LNCAP (cell line): ENCODE results near the gene CPM.

ENCODE experiments used
- CTCF ChIP-seq: fragments of 450-650 bp; IDR thresholded peaks from 2 replicates; pipeline ENCODE4 v1.5.1; 2017; ENCODE audit warnings: mild to moderate bottlenecking

CPM gene

GRCh38 chr12:68913682-68914081 is 19.3 kb downstream of the CPM start:
- no peak for TF ChIP-seq CTCF

DNA sequence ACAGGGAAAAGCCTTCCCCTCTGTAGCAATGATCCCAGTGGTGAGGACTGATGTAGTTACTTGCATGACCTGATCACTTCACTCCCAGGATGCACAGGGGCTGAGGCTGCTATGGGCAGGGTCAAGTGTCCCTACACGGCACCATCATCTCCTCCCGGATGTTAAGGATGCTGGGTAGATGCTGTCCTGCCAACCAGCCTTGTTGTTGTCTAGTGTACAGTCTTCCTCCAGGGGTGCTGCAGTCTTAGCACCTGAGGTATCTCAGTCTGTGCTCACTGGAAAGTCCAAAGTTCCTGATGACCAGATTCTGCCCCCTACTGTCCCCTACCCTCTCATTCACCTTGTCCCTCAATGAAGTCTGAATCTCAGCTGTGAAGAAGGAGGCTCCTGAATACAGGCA is 20.1 kb downstream of the CPM start:
- TF ChIP-seq CTCF, result no peak

GRCh38 chr12:68911197-68911718 is 21.7 kb downstream of the CPM start:
- TF ChIP-seq CTCF, result no peak

GRCh38 chr12:68910128-68910527 is 22.8 kb downstream of the CPM start:
- no peak for TF ChIP-seq CTCF

GRCh38 chr12:68908076-68908475 is 24.9 kb downstream of the CPM start:
- TF ChIP-seq CTCF, result no peak

DNA sequence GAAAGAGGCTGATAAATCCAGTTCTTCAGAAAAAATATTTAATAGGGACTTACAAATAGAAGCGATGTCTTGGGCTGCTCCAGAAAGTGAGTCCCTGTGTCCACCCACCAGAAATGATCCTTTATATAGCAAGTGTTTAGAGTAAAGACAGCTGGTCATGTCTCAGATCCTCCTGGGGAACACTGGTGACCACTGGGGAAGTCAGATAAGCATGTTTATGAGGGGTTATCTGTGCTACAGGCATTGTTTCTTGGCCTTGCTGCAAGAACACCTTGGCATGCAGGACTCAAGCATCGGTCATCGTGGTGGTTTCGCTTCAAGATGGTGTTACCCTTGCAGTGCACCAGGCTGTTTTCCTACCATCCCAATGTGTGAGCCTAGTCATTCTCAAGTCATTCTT is 27.2 kb downstream of the CPM start:
- TF ChIP-seq CTCF, result no peak

DNA sequence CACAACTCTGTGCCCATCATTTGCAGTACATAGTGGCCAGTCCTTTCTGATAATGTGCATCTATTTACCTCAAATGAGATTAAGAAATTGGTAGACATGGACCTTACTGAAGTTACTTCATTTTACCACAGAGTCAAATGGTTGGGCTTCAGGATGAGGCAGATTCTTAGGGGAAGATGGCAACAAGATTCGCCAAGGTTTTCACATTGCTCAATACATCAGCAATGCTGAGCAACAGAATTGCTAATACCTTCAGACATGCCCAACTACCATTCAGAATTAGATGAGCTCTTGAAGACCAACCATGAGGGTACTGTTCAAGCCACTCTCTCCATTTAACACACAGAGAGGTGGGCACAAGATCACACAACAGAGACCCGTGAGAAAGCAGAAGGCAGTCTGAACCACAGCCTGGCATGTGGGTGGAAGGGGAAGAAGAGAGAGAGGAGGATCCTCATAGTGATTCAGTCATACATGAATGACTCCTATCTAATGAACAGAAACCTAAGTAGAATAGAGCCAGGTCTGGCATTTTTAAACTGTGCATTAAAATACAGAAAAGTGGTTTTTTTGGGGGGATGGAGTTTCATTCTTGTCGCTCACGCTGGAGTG is 28.5 kb downstream of the CPM start:
- no peak for TF ChIP-seq CTCF

- no peak for TF ChIP-seq CTCF
Observed at GRCh38 chr12:68903511-68903910, 29.5 kb downstream of the CPM start.
